CD4-positive, alpha-beta T cell treated with Interleukin-15 for 4 hours (primary cell): ENCODE data around the gene PDE11A.

Source experiments
- DNase-seq: peaks from one replicate; pipeline ENCODE4 v3.0.0-alpha.2; 2020; ENCODE audit warnings: low spot score

Gene PDE11A

GRCh38 chr2:177692783-177693269 lies 379.8 kb downstream of the PDE11A start:
- no peak for DNase-seq

GRCh38 chr2:177692042-177692782 lies 380.4 kb downstream of the PDE11A start:
- DNase-seq, result no peak

GRCh38 chr2:177691177-177691576 lies 381.4 kb downstream of the PDE11A start:
- DNase-seq, result no peak

- DNase-seq, result no peak
Observed at GRCh38 chr2:177689623-177690022, 383.0 kb downstream of the PDE11A start.

- no peak for DNase-seq
Observed at GRCh38 chr2:177688844-177689243, 383.7 kb downstream of the PDE11A start.

GRCh38 chr2:177683661-177684069 lies 388.9 kb downstream of the PDE11A start:
- no peak for DNase-seq

GRCh38 chr2:177682836-177683660 lies 389.5 kb downstream of the PDE11A start:
- DNase-seq, result no peak

GRCh38 chr2:177682006-177682405 lies 390.6 kb downstream of the PDE11A start:
- no peak for DNase-seq

- DNase-seq, result no peak
Observed at GRCh38 chr2:177680866-177681712, 391.5 kb downstream of the PDE11A start.

- no peak for DNase-seq
Observed at GRCh38 chr2:177679611-177680605, 392.7 kb downstream of the PDE11A start.

- DNase-seq, result no peak
Observed at GRCh38 chr2:177678939-177679338, 393.6 kb downstream of the PDE11A start.

GRCh38 chr2:177676636-177677035 lies 395.9 kb downstream of the PDE11A start:
- DNase-seq, result no peak

GRCh38 chr2:177675825-177676224 lies 396.8 kb downstream of the PDE11A start:
- DNase-seq, result no peak

- DNase-seq, result no peak
Observed at GRCh38 chr2:177675350-177675821, 397.2 kb downstream of the PDE11A start.

GRCh38 chr2:177673602-177674595 lies 398.7 kb downstream of the PDE11A start:
- no peak for DNase-seq

- DNase-seq, result no peak
Observed at GRCh38 chr2:177671662-177672061, 400.9 kb downstream of the PDE11A start.

GRCh38 chr2:177670791-177671535 lies 401.6 kb downstream of the PDE11A start:
- no peak for DNase-seq

GRCh38 chr2:177669625-177670330 lies 402.8 kb downstream of the PDE11A start:
- DNase-seq, result no peak
